Fibroblast of lung (primary cell): Measurements from ENCODE around the gene IFIT5.

Source experiments
- CTCF ChIP-seq, 2 donors: IDR thresholded peaks in 1 of 2; conservative IDR thresholded peaks in 1 of 2; 1 replicate in 1 of 2; 2 replicates in 1 of 2; pipeline ENCODE4 v1.5.1; 2011 to 2012; ENCODE audit warnings: low read length in 2 of 2, control low read depth in 1 of 2, inconsistent platforms in 1 of 2, low read depth in 1 of 2, mild to moderate bottlenecking in 1 of 2
- EZH2 ChIP-seq: IDR thresholded peaks from 2 replicates; pipeline ENCODE4 v1.5.1; 2012; ENCODE audit warnings: low read length, control low read depth, mild to moderate bottlenecking; ENCODE audit errors: missing control alignments

GRCh38 chr10:89384474-89385340 lies 29.7 kb upstream of the IFIT5 start:
- TF ChIP-seq CTCF (conservative IDR thresholded peaks at IDR 0.05 in 1 of 2, IDR thresholded peaks at IDR 0.05 in 1 of 2; ENCODE audit: low read depth in 1 of 2, low read length in 2 of 2) (no peak), EZH2 (no peak)
